ENCODE measurements around the gene MUSTN1. TPM values are rescaled to one million over a fixed set of nuclear protein-coding genes. Genes with fewer than 3 reads are reported as not detected.

Gene MUSTN1
- total RNA-seq, 1 donor from 2014 or later, result not detected

GRCh38 chr3:52805270-52806039 is 29.4 kb downstream of the MUSTN1 start:
- no peak for DNase-seq (ENCODE audit: low read depth, low spot score)

- DNase-seq (ENCODE audit: low read depth, low spot score), result no peak
These were observed 33.0 kb downstream of the MUSTN1 start for GRCh38 chr3:52801839-52802238.

- no peak for DNase-seq (ENCODE audit: low read depth, low spot score)
These were observed 34.7 kb downstream of the MUSTN1 start for GRCh38 chr3:52800079-52800478.

GRCh38 chr3:52798978-52799476 is 35.8 kb downstream of the MUSTN1 start:
- DNase-seq (ENCODE audit: low read depth, low spot score), result no peak

- DNase-seq (ENCODE audit: low read depth, low spot score), result no peak
These were observed 36.3 kb downstream of the MUSTN1 start for GRCh38 chr3:52798376-52798977.

- DNase-seq (ENCODE audit: low read depth, low spot score), result no peak
These were observed 38.4 kb downstream of the MUSTN1 start for GRCh38 chr3:52796411-52796810.

- DNase-seq (ENCODE audit: low read depth, low spot score), result no peak
These were observed 39.4 kb downstream of the MUSTN1 start for GRCh38 chr3:52795298-52795900.

- no peak for DNase-seq (ENCODE audit: low read depth, low spot score)
These were observed 40.2 kb downstream of the MUSTN1 start, which contains the start of gene ITIH3 for GRCh38 chr3:52794612-52795099. Gene ITIH3, plus strand, starts transcription at chr3:52794796. Its CDS starts 8 bp downstream, at chr3:52794804.

GRCh38 chr3:52793702-52794611 is 40.9 kb downstream of the MUSTN1 start:
- DNase-seq (ENCODE audit: low read depth, low spot score), result no peak

GRCh38 chr3:52792961-52793695 is 41.7 kb downstream of the MUSTN1 start:
- no peak for DNase-seq (ENCODE audit: low read depth, low spot score)

- DNase-seq (ENCODE audit: low read depth, low spot score), result no peak
These were observed 42.4 kb downstream of the MUSTN1 start for GRCh38 chr3:52792413-52792812.

- DNase-seq (ENCODE audit: low read depth, low spot score), result no peak
These were observed 42.9 kb downstream of the MUSTN1 start for GRCh38 chr3:52791928-52792327.

GRCh38 chr3:52791366-52791765 is 43.5 kb downstream of the MUSTN1 start:
- DNase-seq (ENCODE audit: low read depth, low spot score), result no peak

- DNase-seq (ENCODE audit: low read depth, low spot score), result no peak
These were observed 44.1 kb downstream of the MUSTN1 start for GRCh38 chr3:52790741-52791140.

- no peak for DNase-seq (ENCODE audit: low read depth, low spot score)
These were observed 44.5 kb downstream of the MUSTN1 start for GRCh38 chr3:52790337-52790736.

- no peak for DNase-seq (ENCODE audit: low read depth, low spot score)
These were observed 45.1 kb downstream of the MUSTN1 start for GRCh38 chr3:52789746-52790040.

GRCh38 chr3:52788890-52789745 is 45.7 kb downstream of the MUSTN1 start:
- DNase-seq (ENCODE audit: low read depth, low spot score), result no peak

- DNase-seq (ENCODE audit: low read depth, low spot score), result no peak
These were observed 46.9 kb downstream of the MUSTN1 start for GRCh38 chr3:52787672-52788625.

- no peak for DNase-seq (ENCODE audit: low read depth, low spot score)
These were observed 47.6 kb downstream of the MUSTN1 start for GRCh38 chr3:52787246-52787645.
